Esophagus squamous epithelium (tissue), 4 donors: ENCODE measurements around the gene PDE7B.

Experiments used
- CTCF ChIP-seq, 6 experiments: fragments of 450-650 bp in 4 of 6; fragments of 200-600 bp in 2 of 6; sonication (generic) in 2 of 6; IDR thresholded peaks; one replicate each; pipeline ENCODE4 v1.5.1; 2016 to 2019; ENCODE audit warnings: antibody characterized with exemption in 6 of 6, mild to moderate bottlenecking in 4 of 6, moderate library complexity in 4 of 6
- POLR2A ChIP-seq, 4 donors: fragments of 450-650 bp; IDR thresholded peaks; one replicate each; pipeline ENCODE4 v1.6.1; 2017; ENCODE audit warnings: antibody characterized with exemption in 4 of 4, mild to moderate bottlenecking in 4 of 4, moderate library complexity in 3 of 4

GRCh38 chr6:136149311-136149710, 297.8 kb downstream of the PDE7B start:
- TF ChIP-seq CTCF (IDR thresholded peaks at IDR 0.05) (no peak), POLR2A (IDR thresholded peaks at IDR 0.05) (no peak)
